HG03571 (cell line): ENCODE data around the gene SLC6A7.

Experiments used
- ATAC-seq: cut with Tn5 transposase; IDR thresholded peaks from one replicate; pipeline ENCODE4 v1.9.1; 2021; ENCODE audit not compliant: unreplicated experiment

The SLC6A7 gene

GRCh38 chr5:150257424-150257823 lies 67.6 kb downstream of the SLC6A7 start:
- no peak for ATAC-seq

DNA sequence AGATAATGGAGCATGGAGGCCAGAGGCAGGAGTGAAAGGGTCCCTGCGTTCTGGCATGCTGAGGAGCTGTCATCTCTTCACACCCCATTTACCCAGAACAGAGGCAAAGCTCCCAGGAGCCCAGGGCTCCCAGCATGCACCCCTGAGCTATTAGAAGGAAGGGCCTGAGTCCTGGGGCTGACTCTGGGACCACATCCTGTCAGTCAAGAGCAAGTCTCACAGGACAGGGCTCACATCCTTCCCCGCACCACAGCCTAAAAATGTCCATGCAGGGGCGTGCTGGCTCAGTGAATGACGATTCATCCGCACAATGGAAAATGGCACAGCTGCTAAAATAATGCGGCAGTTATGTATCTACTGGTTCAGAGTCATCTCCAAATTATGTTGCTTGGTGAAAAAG lies 68.3 kb downstream of the SLC6A7 start:
- peak; percentile 60 for ATAC-seq
